Fibroblast of pulmonary artery (primary cell): ENCODE measurements around the gene CAND2.

Source experiments
- DNase-seq: peaks from one replicate; pipeline ENCODE4 v3.0.0-alpha.2; 2010; ENCODE audit warnings: low read depth
- H3K4me3 ChIP-seq: replicated peaks from 2 replicates; pipeline ENCODE4 v1.5.1; 2011; ENCODE audit warnings: low read depth, mild to moderate bottlenecking, control low read depth, low read length, moderate library complexity
- CTCF ChIP-seq: IDR thresholded peaks from 2 replicates; pipeline ENCODE4 v1.5.1; 2011; ENCODE audit warnings: mild to moderate bottlenecking, control low read depth, low read length, inconsistent platforms; ENCODE audit errors: missing control alignments

CAND2 gene

GRCh38 chr3:12798559-12799179 is 2.2 kb downstream of the CAND2 start:
- TF ChIP-seq CTCF = no peak
- no peak overlapping the region for H3K4me3 ChIP-seq
- DNase-seq = no peak

GRCh38 chr3:12799525-12800440 is 3.3 kb downstream of the CAND2 start:
- DNase-seq = no peak
- no peak for TF ChIP-seq CTCF
- no peak overlapping the region for H3K4me3 ChIP-seq

- no peak for DNase-seq
- H3K4me3 ChIP-seq = no peak overlapping the region
- TF ChIP-seq CTCF = no peak
Measured at GRCh38 chr3:12803371-12803770, 6.9 kb downstream of the CAND2 start.

- no peak for TF ChIP-seq CTCF
- DNase-seq = no peak
- H3K4me3 ChIP-seq = no peak overlapping the region
Measured at GRCh38 chr3:12807066-12807465, 10.6 kb downstream of the CAND2 start.

- no peak overlapping the region for H3K4me3 ChIP-seq
- no peak for DNase-seq
- TF ChIP-seq CTCF = no peak
Measured at GRCh38 chr3:12807601-12808359, 11.3 kb downstream of the CAND2 start.

DNA sequence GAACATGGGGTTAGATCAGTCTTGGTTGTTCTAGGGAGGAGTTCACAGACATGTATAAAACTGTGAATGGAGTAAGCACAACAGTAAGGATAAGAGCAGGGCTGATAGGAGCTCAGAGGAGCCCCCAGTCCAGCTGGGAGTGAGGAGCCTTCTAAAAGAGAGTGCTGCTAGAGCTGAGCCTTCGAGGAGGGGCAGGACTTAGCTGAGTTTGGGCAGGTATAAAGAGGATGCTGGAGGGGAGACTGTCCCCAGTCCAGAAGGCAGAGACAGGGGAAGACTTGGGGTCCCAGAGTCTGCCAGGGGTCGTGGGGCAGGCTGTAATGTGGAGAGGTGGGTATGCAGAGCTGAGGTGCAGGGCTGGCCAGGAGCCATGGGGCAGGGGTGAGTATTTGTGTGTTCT is 12.1 kb downstream of the CAND2 start:
- no peak for DNase-seq
- no peak overlapping the region for H3K4me3 ChIP-seq
- no peak for TF ChIP-seq CTCF
